Measurements from ENCODE around the gene ACTR3C.
A peak's percentile ranks its signal among the peaks of the same experiment; 100 is the strongest.

The ACTR3C gene

GRCh38 chr7:150322833-150323681, at the start of gene ACTR3C, which contains the start of gene LRRC61:
TSS of gene ACTR3C (minus strand) at chr7:150323545. CDS start at chr7:150295296, 28,249 bp downstream.
TSS of gene LRRC61 (plus strand) at chr7:150323355. CDS start at chr7:150336862, 13,507 bp downstream.
- in situ Hi-C loops (cut with HindIII; ENCODE audit: low pct_ligation_motif_present, low pct_unique_long_range_greater_than_20kb, low sequenced_read_pairs): no loop called here
- DNase-seq: peak; percentile 87

DNA sequence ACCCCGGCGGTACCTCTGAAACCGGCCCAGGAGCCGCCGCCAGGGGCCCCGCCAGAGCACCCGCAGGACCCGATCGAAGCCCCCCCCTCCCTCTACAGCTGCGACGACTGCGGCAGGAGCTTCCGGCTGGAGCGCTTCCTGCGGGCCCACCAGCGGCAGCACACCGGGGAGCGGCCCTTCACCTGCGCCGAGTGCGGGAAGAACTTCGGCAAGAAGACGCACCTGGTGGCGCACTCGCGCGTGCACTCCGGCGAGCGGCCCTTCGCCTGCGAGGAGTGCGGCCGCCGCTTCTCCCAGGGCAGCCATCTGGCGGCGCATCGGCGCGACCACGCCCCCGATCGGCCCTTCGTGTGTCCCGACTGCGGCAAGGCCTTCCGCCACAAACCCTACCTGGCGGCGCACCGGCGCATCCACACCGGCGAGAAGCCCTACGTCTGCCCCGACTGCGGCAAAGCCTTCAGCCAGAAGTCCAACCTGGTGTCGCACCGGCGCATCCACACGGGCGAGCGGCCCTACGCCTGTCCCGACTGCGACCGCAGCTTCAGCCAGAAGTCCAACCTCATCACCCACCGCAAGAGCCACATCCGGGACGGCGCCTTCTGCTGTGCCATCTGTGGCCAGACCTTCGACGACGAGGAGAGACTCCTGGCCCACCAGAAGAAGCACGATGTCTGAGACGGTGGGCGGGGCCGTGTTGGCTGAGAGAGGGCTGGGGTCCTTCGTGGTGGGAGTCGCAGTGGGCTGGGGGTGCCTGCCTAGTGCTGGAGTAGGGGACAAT, 49.1 kb upstream of the ACTR3C start:
- in situ Hi-C loops (cut with HindIII; ENCODE audit: low pct_ligation_motif_present, low pct_unique_long_range_greater_than_20kb, low sequenced_read_pairs): no loop called here
- DNase-seq: no peak

GRCh38 chr7:150371996-150372270, 48.6 kb upstream of the ACTR3C start:
- in situ Hi-C loops (cut with HindIII; ENCODE audit: low pct_ligation_motif_present, low pct_unique_long_range_greater_than_20kb, low sequenced_read_pairs): no loop called here

GRCh38 chr7:150371131-150371995, 48.0 kb upstream of the ACTR3C start:
- in situ Hi-C loops (cut with HindIII; ENCODE audit: low pct_ligation_motif_present, low pct_unique_long_range_greater_than_20kb, low sequenced_read_pairs): no loop called here

More at GRCh38 chr7:150371996-150372270, 48.6 kb upstream of the ACTR3C start:
- no peak for DNase-seq

GRCh38 chr7:150370612-150371071, 47.3 kb upstream of the ACTR3C start:
- in situ Hi-C loops (cut with HindIII; ENCODE audit: low pct_ligation_motif_present, low pct_unique_long_range_greater_than_20kb, low sequenced_read_pairs): no loop called here
- DNase-seq: peak; percentile 43

More at GRCh38 chr7:150371131-150371995, 48.0 kb upstream of the ACTR3C start:
- no peak for DNase-seq

GRCh38 chr7:150369748-150370501, 46.6 kb upstream of the ACTR3C start:
- DNase-seq: no peak
- in situ Hi-C loops (cut with HindIII; ENCODE audit: low pct_ligation_motif_present, low pct_unique_long_range_greater_than_20kb, low sequenced_read_pairs): no loop called here

DNA sequence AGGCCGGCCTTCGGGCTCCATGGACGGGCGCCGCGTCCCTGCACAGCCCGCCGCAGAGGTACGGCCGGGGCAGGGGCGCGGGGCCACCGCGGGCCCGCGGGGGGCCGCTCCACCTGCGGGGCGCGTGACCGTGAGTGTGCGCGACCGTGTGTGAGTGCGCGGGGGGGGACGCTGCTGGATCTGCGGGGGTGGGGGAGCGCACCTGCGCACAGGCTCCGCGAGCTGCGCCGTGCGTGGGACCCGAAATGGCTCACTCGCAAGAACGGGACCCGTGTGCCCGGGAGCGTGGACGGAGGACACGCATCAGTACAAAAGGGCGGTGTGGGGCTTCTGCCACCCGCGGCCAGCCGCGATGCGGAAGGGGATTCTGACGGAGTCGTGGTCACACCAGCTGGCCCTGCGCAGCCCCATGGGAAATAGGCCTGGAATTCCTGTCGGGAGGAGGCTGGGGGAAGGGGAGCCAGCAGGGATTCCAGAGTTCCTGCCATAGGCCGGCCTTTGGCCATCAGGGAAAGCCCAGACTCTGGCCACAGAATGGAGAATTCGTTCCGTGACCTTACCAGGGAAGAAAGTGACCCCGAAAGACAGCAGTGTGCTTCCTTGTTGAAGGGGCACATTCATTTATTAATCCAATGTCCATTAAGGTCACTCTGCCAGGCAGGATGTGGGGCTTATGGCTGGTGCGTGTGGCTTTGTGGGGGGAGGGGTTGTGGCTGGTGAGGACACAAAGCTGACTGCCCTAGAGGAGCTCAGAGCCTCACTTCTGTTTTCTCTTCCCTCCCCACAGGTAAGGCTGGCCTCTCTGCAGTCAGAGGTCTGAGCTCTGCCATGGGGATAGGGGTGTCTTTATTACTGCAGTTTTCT, 45.8 kb upstream of the ACTR3C start:
- peak; percentile 94 for DNase-seq
- in situ Hi-C loops (cut with HindIII; ENCODE audit: low pct_ligation_motif_present, low pct_unique_long_range_greater_than_20kb, low sequenced_read_pairs): no loop called here

GRCh38 chr7:150368096-150368883, 44.9 kb upstream of the ACTR3C start, which contains the start of gene REPIN1:
TSS of gene REPIN1 (plus strand) at chr7:150368822. CDS start at chr7:150369712, 890 bp downstream.
- in situ Hi-C loops (cut with HindIII; ENCODE audit: low pct_ligation_motif_present, low pct_unique_long_range_greater_than_20kb, low sequenced_read_pairs): no loop called here
- DNase-seq: peak; percentile 94

- in situ Hi-C loops (cut with HindIII; ENCODE audit: low pct_ligation_motif_present, low pct_unique_long_range_greater_than_20kb, low sequenced_read_pairs): no loop called here
- no peak for DNase-seq
Measured at GRCh38 chr7:150367677-150368095, 44.3 kb upstream of the ACTR3C start.

- in situ Hi-C loops (cut with HindIII; ENCODE audit: low pct_ligation_motif_present, low pct_unique_long_range_greater_than_20kb, low sequenced_read_pairs): no loop called here
- no peak for DNase-seq
Measured at GRCh38 chr7:150365673-150366398, 42.5 kb upstream of the ACTR3C start.

- no peak for DNase-seq
- in situ Hi-C loops (cut with HindIII; ENCODE audit: low pct_ligation_motif_present, low pct_unique_long_range_greater_than_20kb, low sequenced_read_pairs): no loop called here
Measured at GRCh38 chr7:150365194-150365593, 41.8 kb upstream of the ACTR3C start.

DNA sequence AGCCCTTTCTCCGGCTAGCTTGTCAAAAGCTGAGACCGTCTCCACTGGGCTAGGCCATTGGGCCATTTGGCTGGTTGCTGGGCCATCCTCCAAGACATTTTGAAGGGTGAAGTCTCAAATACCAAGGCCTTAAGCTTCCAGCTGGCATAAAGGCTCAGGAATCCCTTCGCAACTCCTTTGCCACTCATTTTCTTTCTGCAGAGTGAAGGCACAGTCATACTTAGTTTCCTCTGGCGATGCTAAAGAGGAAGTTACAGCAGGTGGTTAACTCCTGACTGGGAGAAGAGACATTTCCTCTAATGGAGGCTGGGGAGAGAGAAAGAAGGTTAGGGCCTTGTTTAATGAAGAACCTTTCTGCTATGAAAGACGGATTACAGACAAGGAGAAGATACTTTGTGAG, 40.5 kb upstream of the ACTR3C start:
- in situ Hi-C loops (cut with HindIII; ENCODE audit: low pct_ligation_motif_present, low pct_unique_long_range_greater_than_20kb, low sequenced_read_pairs): no loop called here
- no peak for DNase-seq

DNA sequence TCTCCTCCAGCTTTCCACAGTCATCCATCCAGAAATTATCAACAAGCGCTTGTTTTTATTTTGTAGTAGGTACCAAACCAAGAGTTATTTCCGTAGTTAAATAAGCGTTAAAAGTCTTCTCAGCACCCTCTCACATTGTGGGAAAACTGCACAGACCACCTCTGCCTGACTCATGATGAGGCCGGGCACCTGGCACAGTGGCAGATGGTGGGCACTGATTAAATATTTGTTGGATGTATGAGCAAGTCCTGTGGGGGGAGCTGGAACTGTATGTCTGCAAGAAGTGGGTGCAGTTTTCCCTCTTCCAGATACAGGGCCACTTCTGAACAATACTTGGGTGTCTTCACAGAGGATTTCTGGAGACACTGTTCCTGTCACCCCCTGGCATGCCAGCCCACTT, 40.0 kb upstream of the ACTR3C start:
- DNase-seq: no peak
- in situ Hi-C loops (cut with HindIII; ENCODE audit: low pct_ligation_motif_present, low pct_unique_long_range_greater_than_20kb, low sequenced_read_pairs): no loop called here

GRCh38 chr7:150361807-150362621, 38.7 kb upstream of the ACTR3C start:
- in situ Hi-C loops (cut with HindIII; ENCODE audit: low pct_ligation_motif_present, low pct_unique_long_range_greater_than_20kb, low sequenced_read_pairs): no loop called here
- no peak for DNase-seq

DNA sequence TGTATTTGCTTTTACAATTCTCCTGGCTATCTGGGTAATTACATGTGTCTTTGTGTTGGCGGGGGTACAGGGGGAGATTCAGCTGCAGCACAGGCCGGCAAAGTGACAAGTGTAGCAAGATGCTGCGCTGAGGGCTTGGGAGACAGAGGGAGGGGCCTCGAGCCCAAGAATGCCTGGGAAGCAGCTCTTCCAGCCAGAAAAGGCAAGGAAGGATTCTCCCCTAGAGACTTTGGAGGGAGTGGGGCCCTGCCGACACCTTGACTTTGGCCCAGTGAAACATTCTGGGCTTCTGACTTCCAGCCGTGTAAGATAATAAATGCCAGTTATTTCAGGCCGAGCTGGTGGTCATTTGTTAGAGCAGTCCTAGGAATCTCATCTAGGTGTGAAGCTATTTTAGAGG, 38.1 kb upstream of the ACTR3C start:
- in situ Hi-C loops (cut with HindIII; ENCODE audit: low pct_ligation_motif_present, low pct_unique_long_range_greater_than_20kb, low sequenced_read_pairs): no loop called here
- DNase-seq: no peak
